Kidney epithelial cell (primary cell): ENCODE results near the gene ELF5. TPM values are rescaled to one million over a fixed set of nuclear protein-coding genes. Genes with fewer than 3 reads are reported as not detected.

Source experiments
- DNase-seq: peaks from one replicate; pipeline ENCODE4 v3.0.0-alpha.2; 2010; ENCODE audit warnings: low read depth
- H3K27me3 ChIP-seq: 2 replicates; pipeline ENCODE4 v1.6.0; 2011; ENCODE audit warnings: low read length; ENCODE audit not compliant: control insufficient read depth, insufficient read depth
- H3K36me3 ChIP-seq: 2 replicates; pipeline ENCODE4 v1.5.1; 2011; ENCODE audit warnings: low read length; ENCODE audit not compliant: control insufficient read depth, insufficient read depth
- H3K4me3 ChIP-seq: 2 replicates; pipeline ENCODE4 v1.5.1; 2011; ENCODE audit warnings: low read depth, mild to moderate bottlenecking, control low read depth, low read length
- total RNA-seq: library from RNA; depleted of rRNA; stranded (reverse); fragments of >200 nt; gene quantifications from 2 replicates; pipeline ENCODE4 v1.2.3, GENCODE V29; 2015
- TF ChIP-seq, protein P1 (sequence below): IDR thresholded peaks from 2 replicates; pipeline ENCODE4 v1.5.1; 2011; ENCODE audit warnings: mild to moderate bottlenecking, moderate library complexity, low read length, control low read depth, inconsistent platforms; ENCODE audit not compliant: insufficient read depth, poor library complexity, severe bottlenecking

Gene ELF5
- total RNA-seq, 1 donor from 2014 or later, result not detected

DNA sequence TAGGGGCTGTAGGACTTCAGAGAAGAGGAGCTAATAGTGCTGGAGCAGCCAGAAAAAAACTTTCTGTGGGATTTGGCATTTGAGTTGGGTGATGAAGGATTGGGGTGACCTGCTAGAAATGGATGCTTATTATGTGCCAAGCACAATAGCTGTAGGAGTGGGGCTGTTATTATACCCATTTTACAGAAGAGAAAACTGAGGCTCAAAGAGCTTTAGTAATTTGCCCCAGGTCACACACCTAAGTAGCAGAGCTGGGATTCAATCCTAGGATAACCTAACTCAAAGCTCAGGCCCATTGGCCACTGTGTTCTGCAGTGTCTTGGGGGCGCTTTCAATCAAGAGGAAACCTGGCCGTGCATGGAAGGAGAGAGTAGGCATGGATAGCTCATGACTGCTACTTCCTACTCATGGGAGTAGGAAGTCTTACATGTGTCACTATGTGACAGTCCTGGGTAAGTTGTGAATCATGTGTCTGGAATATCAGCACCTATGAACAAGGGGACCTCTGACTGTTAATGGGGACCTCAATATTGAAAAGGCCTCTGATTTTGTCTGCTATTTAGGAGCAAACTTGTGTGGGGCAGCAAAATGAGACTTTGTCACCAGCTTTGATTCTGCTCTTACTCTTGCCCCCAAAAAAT lies 6.1 kb upstream of the ELF5 start:
- H3K4me3 ChIP-seq, result no peak overlapping the region
- TF ChIP-seq, protein P1, sequence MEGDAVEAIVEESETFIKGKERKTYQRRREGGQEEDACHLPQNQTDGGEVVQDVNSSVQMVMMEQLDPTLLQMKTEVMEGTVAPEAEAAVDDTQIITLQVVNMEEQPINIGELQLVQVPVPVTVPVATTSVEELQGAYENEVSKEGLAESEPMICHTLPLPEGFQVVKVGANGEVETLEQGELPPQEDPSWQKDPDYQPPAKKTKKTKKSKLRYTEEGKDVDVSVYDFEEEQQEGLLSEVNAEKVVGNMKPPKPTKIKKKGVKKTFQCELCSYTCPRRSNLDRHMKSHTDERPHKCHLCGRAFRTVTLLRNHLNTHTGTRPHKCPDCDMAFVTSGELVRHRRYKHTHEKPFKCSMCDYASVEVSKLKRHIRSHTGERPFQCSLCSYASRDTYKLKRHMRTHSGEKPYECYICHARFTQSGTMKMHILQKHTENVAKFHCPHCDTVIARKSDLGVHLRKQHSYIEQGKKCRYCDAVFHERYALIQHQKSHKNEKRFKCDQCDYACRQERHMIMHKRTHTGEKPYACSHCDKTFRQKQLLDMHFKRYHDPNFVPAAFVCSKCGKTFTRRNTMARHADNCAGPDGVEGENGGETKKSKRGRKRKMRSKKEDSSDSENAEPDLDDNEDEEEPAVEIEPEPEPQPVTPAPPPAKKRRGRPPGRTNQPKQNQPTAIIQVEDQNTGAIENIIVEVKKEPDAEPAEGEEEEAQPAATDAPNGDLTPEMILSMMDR, result no peak
- no peaks in the 10 kb centered on the region for H3K27me3 ChIP-seq
- no peak for DNase-seq
- H3K36me3 ChIP-seq, result no peaks in the 10 kb centered on the region

DNA sequence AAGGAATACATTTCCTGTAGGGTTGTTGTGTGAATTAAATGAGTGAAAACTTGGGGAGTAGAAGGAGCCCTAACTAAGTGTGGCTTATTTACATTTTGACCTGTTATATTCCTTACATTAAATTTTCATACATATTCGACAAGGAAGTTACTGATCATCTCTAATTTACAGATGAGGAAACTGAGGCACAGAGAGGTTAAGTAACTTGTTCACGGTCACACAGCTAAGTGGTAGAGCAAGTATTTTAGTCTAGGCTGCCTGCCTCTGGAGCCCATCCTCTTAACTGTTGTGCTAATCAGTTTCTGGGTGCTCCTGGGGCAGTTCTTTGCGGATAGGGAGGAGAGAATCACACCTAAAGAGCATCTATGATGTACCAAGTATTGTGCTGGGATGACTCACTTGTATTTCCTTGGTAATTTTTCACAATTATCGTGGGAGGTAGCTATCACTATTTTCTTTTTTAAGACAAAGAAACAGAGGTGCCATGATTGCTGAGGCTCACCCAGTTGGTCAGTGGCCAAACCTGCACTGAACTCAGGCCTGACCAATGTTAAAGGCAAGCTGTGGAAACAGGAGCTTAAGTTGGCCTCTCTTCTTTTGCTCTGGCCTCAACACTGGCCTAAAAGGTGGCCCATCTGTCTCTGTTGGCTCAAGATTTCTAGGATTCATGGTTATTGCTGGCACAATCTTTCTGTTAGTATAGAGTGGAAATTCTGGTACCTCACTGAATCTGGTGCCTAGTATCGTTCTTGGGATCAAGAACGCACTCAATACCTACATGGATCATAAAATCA lies 2.9 kb upstream of the ELF5 start:
- no peaks in the 10 kb centered on the region for H3K36me3 ChIP-seq
- no peak overlapping the region for H3K4me3 ChIP-seq
- DNase-seq, result no peak
- no peaks in the 10 kb centered on the region for H3K27me3 ChIP-seq
- TF ChIP-seq, protein P1, result no peak

- TF ChIP-seq, protein P1, result no peak
- no peak for DNase-seq
- no peaks in the 10 kb centered on the region for H3K36me3 ChIP-seq
- no peak overlapping the region for H3K4me3 ChIP-seq
- no peaks in the 10 kb centered on the region for H3K27me3 ChIP-seq
These were observed 1.0 kb upstream of the ELF5 start for GRCh38 chr11:34514597-34514996.

DNA sequence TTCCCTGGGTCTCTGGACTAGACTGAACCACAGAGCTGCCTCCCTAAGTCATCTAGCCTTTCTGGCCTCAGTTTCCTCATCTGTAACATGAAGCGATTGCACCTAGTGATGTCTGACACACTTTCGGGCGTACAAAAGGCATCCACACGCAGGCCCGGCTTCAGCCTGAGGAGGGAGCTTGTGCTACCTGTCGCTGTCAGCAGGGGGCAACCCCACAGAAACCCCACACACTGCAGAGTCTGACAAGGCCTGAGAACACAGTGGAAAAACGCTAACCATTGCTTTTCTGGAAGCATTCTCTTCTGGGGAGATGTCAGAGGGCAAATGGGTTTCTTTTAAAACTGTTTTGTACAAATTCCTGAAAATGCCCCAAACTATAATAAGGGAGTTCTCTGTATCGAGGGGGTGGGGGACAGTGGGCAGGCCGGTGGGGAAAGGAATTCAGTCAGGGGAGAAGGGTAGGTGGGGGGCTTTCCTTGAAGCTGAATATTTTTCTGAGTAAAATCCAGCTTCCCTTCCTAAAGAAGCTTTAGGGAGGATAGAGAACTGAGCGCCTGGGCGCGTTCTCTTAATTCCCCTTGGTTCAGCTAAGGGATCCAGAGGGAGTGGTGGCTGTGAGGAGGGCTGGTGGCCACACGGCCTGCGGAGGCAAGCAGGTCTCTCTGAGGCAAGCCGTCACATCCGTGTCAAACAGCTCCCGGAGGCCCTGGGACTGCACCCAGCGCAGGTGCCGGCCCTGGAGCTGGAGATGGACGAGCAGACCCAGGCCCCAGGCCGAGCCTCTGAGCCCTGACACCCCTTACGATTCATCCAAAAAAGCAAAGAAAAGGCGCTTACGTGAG lies 533 bp downstream of the ELF5 start:
- DNase-seq, result no peak
- no peaks in the 10 kb centered on the region for H3K36me3 ChIP-seq

DNA sequence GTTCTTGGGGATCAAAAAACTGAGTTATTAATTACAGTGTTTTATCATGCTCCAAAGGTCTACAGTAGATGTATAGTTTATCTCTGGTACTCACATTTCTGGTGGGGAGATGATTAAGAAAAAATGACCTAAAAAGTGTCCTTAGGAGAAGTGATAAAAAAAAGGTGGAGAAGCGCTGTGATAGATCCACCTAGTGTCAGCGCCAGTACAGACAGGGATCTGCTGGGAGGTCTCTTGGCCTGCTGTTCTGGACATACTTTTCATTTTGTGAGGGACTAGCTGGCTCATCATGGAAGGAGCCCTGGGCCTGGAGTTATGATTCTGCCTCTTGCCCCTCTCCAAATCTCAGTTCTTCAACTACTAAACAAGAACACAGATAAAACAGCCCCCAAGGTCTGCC lies 2.9 kb downstream of the ELF5 start:
- H3K36me3 ChIP-seq, result no peaks in the 10 kb centered on the region
- no peak overlapping the region for H3K4me3 ChIP-seq
- no peak for DNase-seq
- TF ChIP-seq, protein P1, result no peak
- H3K27me3 ChIP-seq, result no peaks in the 10 kb centered on the region

More for the DNA sequence above, 533 bp downstream of the ELF5 start:
- Histone ChIP-seq H3K27me3 (no peaks in the 10 kb centered on the region), H3K4me3 (no peak overlapping the region)
- TF ChIP-seq, protein P1, result peak; percentile 94
